Neural cell (in vitro differentiated cells): ENCODE data around the gene TCF15. TPM values are rescaled to one million over a fixed set of nuclear protein-coding genes. Genes with fewer than 3 reads are reported as not detected.

ENCODE experiments used
- H2AFZ ChIP-seq: fragments of 200-600, 300-800 bp; sonication (generic), shearing (Covaris generic); 2 replicates; pipeline ENCODE4 v1.6.0; 2014; ENCODE audit warnings: low read depth, mild to moderate bottlenecking, antibody characterized with exemption, low read length, moderate library complexity
- H3F3A ChIP-seq: fragments of 200-600 bp; shearing (Covaris generic); 2 replicates; pipeline ENCODE4 v1.6.1; 2016; ENCODE audit warnings: mild to moderate bottlenecking, moderate library complexity, mixed read lengths, antibody characterized with exemption, low read length; ENCODE audit not compliant: insufficient read depth, poor library complexity, severe bottlenecking
- H3K27ac ChIP-seq: fragments of 200-600, 300-800 bp; sonication (generic), shearing (Covaris generic); 2 replicates; pipeline ENCODE4 v1.5.1; 2014; ENCODE audit warnings: mild to moderate bottlenecking, low read length, moderate library complexity
- H3K27me3 ChIP-seq: fragments of 300-800, 200-600 bp; sonication (generic), shearing (Covaris generic); 2 replicates; pipeline ENCODE4 v1.6.0; 2014; ENCODE audit warnings: mild to moderate bottlenecking, low read depth, low read length, moderate library complexity; ENCODE audit not compliant: insufficient read depth
- H3K36me3 ChIP-seq: fragments of 300-800, 200-600 bp; sonication (generic), shearing (Covaris generic); 2 replicates; pipeline ENCODE4 v1.5.1; 2014; ENCODE audit warnings: mild to moderate bottlenecking, antibody characterized with exemption, low read length, moderate library complexity; ENCODE audit not compliant: insufficient read depth
- H3K4me2 ChIP-seq: fragments of 300-800, 200-600 bp; sonication (generic), shearing (Covaris generic); 2 replicates; pipeline ENCODE4 v1.6.0; 2014; ENCODE audit warnings: mild to moderate bottlenecking, low read length
- H3K4me3 ChIP-seq: fragments of 300-800, 200-600 bp; sonication (generic), shearing (Covaris generic); 2 replicates; pipeline ENCODE4 v1.5.1; 2014; ENCODE audit warnings: mild to moderate bottlenecking, low read length, moderate library complexity
- H3K79me2 ChIP-seq: fragments of 200-600 bp; shearing (Covaris generic); replicated peaks from 2 replicates; pipeline ENCODE4 v1.6.0; 2014; ENCODE audit warnings: mild to moderate bottlenecking, low read length, moderate library complexity; ENCODE audit not compliant: insufficient read depth
- H3K9ac ChIP-seq: fragments of 300-800, 200-600 bp; sonication (generic), shearing (Covaris generic); 2 replicates; pipeline ENCODE4 v1.6.1; 2016; ENCODE audit warnings: mild to moderate bottlenecking, low read length, mixed read lengths
- H3K9me2 ChIP-seq: fragments of 200-600 bp; shearing (Covaris generic); 2 replicates; pipeline ENCODE4 v1.6.1; 2016; ENCODE audit warnings: mild to moderate bottlenecking, low read length, mixed read lengths; ENCODE audit not compliant: insufficient read depth
- H3K9me3 ChIP-seq: fragments of 200-600, 300-800 bp; sonication (generic), shearing (Covaris generic); 2 replicates; pipeline ENCODE4 v1.6.1; 2016; ENCODE audit warnings: mild to moderate bottlenecking, mixed run types, low read length, moderate library complexity, mixed read lengths
- H4K20me1 ChIP-seq: fragments of 200-600 bp; shearing (Covaris generic); 2 replicates; pipeline ENCODE4 v1.6.1; 2016; ENCODE audit warnings: mild to moderate bottlenecking, mixed run types; ENCODE audit not compliant: insufficient read depth
- EP300 ChIP-seq: fragments of 450-650 bp; conservative IDR thresholded peaks from 2 replicates; pipeline ENCODE4 v1.6.1; 2014; ENCODE audit warnings: antibody characterized with exemption, mild to moderate bottlenecking, moderate library complexity; ENCODE audit not compliant: poor library complexity, severe bottlenecking
- EZH2 ChIP-seq: fragments of 200-600, 300-800 bp; shearing (Covaris generic), sonication (generic); IDR thresholded peaks from 2 replicates; pipeline ENCODE4 v1.6.1; 2014; ENCODE audit warnings: antibody characterized with exemption, low read length, borderline replicate concordance, mild to moderate bottlenecking; ENCODE audit not compliant: insufficient read depth, poor library complexity, severe bottlenecking
- MXI1 ChIP-seq: fragments of 450-650 bp; conservative IDR thresholded peaks from 2 replicates; pipeline ENCODE4 v1.6.1; 2014; ENCODE audit warnings: antibody characterized with exemption, mild to moderate bottlenecking; ENCODE audit not compliant: poor library complexity, severe bottlenecking
- POLR2AphosphoS5 ChIP-seq: IDR thresholded peaks from 2 replicates; pipeline ENCODE4 v1.6.1; 2012
- RAD21 ChIP-seq: fragments of 450-650 bp; conservative IDR thresholded peaks from 2 replicates; pipeline ENCODE4 v1.6.1; 2014; ENCODE audit warnings: antibody characterized with exemption, mild to moderate bottlenecking, moderate library complexity
- SMC3 ChIP-seq: fragments of 450-650 bp; conservative IDR thresholded peaks from 2 replicates; pipeline ENCODE4 v1.6.1; 2014; ENCODE audit warnings: antibody characterized with exemption, mild to moderate bottlenecking, moderate library complexity; ENCODE audit not compliant: poor library complexity
- TAF1 ChIP-seq: IDR thresholded peaks from 2 replicates; pipeline ENCODE4 v1.6.1; 2012; ENCODE audit warnings: low read depth
- polyA plus RNA-seq: library from polyadenylated mRNA; depleted of rRNA; stranded (reverse); fragments of >200 nt; gene quantifications from 2 replicates; pipeline ENCODE4 v1.2.3, GENCODE V29; 2014
- TF ChIP-seq, protein P1 (sequence below): IDR thresholded peaks from 2 replicates; pipeline ENCODE4 v1.6.1; 2012; ENCODE audit warnings: borderline replicate concordance
- TF ChIP-seq, protein P2 (sequence below): fragments of 450-650 bp; IDR thresholded peaks from 2 replicates; pipeline ENCODE4 v1.5.1; 2014; ENCODE audit warnings: antibody characterized with exemption, mild to moderate bottlenecking, moderate library complexity; ENCODE audit not compliant: poor library complexity, severe bottlenecking

Gene TCF15
- polyA plus RNA-seq, 1 donor from 2014 or later: not detected

DNA sequence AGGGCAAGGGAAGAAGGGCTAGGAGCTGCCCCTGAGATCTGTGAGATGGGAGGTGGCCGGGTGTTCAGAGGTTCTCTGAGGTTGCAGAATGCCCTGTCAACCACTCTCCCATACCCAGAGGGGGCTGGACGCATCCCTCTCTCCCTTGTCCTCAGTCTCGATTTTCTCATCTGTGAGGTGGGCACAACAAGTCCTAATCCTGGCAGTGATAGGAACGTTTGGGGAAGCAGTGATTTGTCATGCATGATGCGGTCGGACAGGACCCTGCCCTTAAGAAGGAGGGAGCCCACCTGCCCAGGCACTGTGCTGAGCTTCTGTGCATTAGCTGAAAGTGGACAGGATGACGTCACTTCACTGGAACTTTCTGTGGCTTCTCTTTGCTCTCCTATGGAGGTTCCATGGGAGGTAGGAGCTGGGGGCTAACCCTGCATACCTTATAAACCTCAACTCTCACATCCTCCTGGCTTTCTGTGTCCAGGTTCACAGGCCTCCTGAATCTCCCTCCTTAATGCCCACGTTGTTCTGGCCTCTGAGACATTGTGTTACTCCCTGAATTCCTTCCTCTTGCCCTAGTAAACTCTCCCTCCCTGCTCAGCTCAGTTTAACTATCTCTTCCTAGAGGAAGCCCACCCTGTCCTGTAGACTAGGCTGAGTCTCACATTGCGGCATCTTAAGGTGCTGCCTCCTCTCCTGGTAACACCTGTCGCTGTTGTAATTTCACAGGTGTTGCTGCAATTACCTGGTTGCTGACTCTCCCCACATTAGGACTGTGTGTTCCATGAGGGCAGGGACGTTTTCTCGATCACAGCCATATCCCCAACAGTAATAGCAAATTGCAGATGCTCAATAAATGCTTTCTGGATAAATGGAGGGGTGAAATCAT, 36.5 kb downstream of the TCF15 start:
- H3K4me2 ChIP-seq: no peak overlapping the region
- TF ChIP-seq, protein P1, sequence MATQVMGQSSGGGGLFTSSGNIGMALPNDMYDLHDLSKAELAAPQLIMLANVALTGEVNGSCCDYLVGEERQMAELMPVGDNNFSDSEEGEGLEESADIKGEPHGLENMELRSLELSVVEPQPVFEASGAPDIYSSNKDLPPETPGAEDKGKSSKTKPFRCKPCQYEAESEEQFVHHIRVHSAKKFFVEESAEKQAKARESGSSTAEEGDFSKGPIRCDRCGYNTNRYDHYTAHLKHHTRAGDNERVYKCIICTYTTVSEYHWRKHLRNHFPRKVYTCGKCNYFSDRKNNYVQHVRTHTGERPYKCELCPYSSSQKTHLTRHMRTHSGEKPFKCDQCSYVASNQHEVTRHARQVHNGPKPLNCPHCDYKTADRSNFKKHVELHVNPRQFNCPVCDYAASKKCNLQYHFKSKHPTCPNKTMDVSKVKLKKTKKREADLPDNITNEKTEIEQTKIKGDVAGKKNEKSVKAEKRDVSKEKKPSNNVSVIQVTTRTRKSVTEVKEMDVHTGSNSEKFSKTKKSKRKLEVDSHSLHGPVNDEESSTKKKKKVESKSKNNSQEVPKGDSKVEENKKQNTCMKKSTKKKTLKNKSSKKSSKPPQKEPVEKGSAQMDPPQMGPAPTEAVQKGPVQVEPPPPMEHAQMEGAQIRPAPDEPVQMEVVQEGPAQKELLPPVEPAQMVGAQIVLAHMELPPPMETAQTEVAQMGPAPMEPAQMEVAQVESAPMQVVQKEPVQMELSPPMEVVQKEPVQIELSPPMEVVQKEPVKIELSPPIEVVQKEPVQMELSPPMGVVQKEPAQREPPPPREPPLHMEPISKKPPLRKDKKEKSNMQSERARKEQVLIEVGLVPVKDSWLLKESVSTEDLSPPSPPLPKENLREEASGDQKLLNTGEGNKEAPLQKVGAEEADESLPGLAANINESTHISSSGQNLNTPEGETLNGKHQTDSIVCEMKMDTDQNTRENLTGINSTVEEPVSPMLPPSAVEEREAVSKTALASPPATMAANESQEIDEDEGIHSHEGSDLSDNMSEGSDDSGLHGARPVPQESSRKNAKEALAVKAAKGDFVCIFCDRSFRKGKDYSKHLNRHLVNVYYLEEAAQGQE: no peak
- no peak for TF ChIP-seq MXI1
- TF ChIP-seq TAF1: no peak
- TF ChIP-seq RAD21: no peak
- no peak for TF ChIP-seq SMC3
- TF ChIP-seq EP300: no peak
- H3K36me3 ChIP-seq: no peaks in the 10 kb centered on the region
- H3K27me3 ChIP-seq: no peaks in the 10 kb centered on the region
- no peaks in the 10 kb centered on the region for H3K9me2 ChIP-seq
- H3K9ac ChIP-seq: no peak overlapping the region
- no peak overlapping the region for H3K4me3 ChIP-seq
- H3K79me2 ChIP-seq: no peaks in the 10 kb centered on the region
- no peaks in the 10 kb centered on the region for H3F3A ChIP-seq
- H4K20me1 ChIP-seq: no peaks in the 10 kb centered on the region
- H2AFZ ChIP-seq: no peak overlapping the region
- no peaks in the 10 kb centered on the region for H3K9me3 ChIP-seq
- no peak overlapping the region for H3K27ac ChIP-seq

GRCh38 chr20:572727-573126, 37.4 kb downstream of the TCF15 start:
- no peaks in the 10 kb centered on the region for H3K27me3 ChIP-seq
- no peaks in the 10 kb centered on the region for H4K20me1 ChIP-seq
- H3K36me3 ChIP-seq: no peaks in the 10 kb centered on the region
- no peaks in the 10 kb centered on the region for H3K79me2 ChIP-seq
- H3K9me3 ChIP-seq: no peaks in the 10 kb centered on the region
- H3F3A ChIP-seq: no peaks in the 10 kb centered on the region
- H3K9ac ChIP-seq: no peak overlapping the region
- no peak overlapping the region for H3K4me3 ChIP-seq
- H3K9me2 ChIP-seq: no peaks in the 10 kb centered on the region
- no peak overlapping the region for H3K4me2 ChIP-seq
- no peak overlapping the region for H2AFZ ChIP-seq
- H3K27ac ChIP-seq: no peak overlapping the region
- no peak for TF ChIP-seq MXI1
- no peak for TF ChIP-seq SMC3
- TF ChIP-seq RAD21: no peak
- no peak for TF ChIP-seq POLR2AphosphoS5
- TF ChIP-seq TAF1: no peak
- TF ChIP-seq EZH2: no peak
- TF ChIP-seq EP300: no peak

DNA sequence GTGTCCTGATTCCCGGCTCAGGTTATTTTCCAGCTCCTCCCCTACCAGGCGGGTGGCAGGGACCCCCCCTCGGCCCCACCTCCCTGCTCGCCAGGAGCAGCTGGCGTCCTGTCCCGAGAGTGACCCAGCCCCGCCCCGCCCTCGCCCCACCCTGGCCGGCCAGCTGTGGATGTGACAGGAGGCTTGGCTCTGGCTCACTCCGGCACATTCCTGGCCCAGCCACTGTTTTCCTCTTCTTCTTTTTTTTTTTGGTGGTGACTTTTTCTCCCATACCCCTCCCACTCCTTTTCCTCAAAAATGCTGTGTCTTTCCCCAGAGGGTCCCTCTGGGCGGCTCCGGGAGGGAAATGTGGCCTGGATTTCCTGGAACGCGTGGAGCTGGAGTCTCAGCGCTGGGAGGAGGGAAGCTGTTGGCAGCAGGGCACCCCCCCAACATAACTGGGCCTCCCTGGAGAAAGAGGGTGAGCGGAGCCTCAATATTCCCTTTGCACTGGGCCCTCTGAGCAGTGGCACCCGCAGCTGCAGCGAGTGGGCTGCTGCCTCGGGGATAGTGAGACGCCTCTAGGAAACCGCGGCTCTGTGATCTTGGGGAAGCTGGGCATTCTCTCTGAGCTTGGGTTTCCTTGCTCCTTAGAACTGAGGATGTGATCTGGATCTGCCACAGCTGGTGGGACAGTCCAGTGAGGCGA, 38.2 kb downstream of the TCF15 start:
- Histone ChIP-seq H2AFZ (no peak overlapping the region), H3K79me2 (no peaks in the 10 kb centered on the region), H3K36me3 (no peaks in the 10 kb centered on the region), H3K9me2 (no peaks in the 10 kb centered on the region), H3K9me3 (no peaks in the 10 kb centered on the region), H3K4me2 (no peak overlapping the region), H4K20me1 (no peaks in the 10 kb centered on the region), H3K4me3 (no peak overlapping the region), H3K9ac (no peak overlapping the region), H3F3A (no peaks in the 10 kb centered on the region), H3K27ac (no peak overlapping the region), H3K27me3 (no peaks in the 10 kb centered on the region)
- TF ChIP-seq, protein P1: no peak
- TF ChIP-seq EP300: no peak
- TF ChIP-seq POLR2AphosphoS5: no peak
- no peak for TF ChIP-seq RAD21
- TF ChIP-seq, protein P2, sequence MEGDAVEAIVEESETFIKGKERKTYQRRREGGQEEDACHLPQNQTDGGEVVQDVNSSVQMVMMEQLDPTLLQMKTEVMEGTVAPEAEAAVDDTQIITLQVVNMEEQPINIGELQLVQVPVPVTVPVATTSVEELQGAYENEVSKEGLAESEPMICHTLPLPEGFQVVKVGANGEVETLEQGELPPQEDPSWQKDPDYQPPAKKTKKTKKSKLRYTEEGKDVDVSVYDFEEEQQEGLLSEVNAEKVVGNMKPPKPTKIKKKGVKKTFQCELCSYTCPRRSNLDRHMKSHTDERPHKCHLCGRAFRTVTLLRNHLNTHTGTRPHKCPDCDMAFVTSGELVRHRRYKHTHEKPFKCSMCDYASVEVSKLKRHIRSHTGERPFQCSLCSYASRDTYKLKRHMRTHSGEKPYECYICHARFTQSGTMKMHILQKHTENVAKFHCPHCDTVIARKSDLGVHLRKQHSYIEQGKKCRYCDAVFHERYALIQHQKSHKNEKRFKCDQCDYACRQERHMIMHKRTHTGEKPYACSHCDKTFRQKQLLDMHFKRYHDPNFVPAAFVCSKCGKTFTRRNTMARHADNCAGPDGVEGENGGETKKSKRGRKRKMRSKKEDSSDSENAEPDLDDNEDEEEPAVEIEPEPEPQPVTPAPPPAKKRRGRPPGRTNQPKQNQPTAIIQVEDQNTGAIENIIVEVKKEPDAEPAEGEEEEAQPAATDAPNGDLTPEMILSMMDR: no peak
- no peak for TF ChIP-seq SMC3
- no peak for TF ChIP-seq EZH2
- TF ChIP-seq MXI1: no peak
- no peak for TF ChIP-seq TAF1
